ENCODE data around the gene DST.

GRCh38 chr6:56581296-56581925 is 61.3 kb downstream of the DST start:
- TF ChIP-seq CTCF (IDR thresholded peaks at IDR 0.05; ENCODE audit: poor library complexity), result no peak
- no peak for TF ChIP-seq EZH2phosphoT487 (IDR thresholded peaks at IDR 0.05; ENCODE audit: low read depth, severe bottlenecking, unreplicated experiment)
- no peak for TF ChIP-seq EZH2 (IDR thresholded peaks at IDR 0.05; ENCODE audit: borderline replicate concordance)

All from hepatocyte (in vitro differentiated cells).